PC-3 (cell line): ENCODE measurements around the gene PIGW.

ENCODE experiments used
- EZH2 ChIP-seq: fragments of 300-600 bp; sonication (generic); IDR thresholded peaks from one replicate; pipeline ENCODE4 v1.6.1; 2017; ENCODE audit warnings: antibody characterized with exemption, mild to moderate bottlenecking, low read length; ENCODE audit not compliant: unreplicated experiment
- EZH2phosphoT487 ChIP-seq: fragments of 300-600 bp; sonication (generic); IDR thresholded peaks from 2 replicates; pipeline ENCODE4 v1.6.1; 2018; ENCODE audit warnings: mild to moderate bottlenecking, antibody characterized with exemption, low read length, borderline replicate concordance
- TF ChIP-seq, protein P1 (sequence below): fragments of 300-600 bp; sonication (generic); conservative IDR thresholded peaks from 2 replicates; pipeline ENCODE4 v1.5.1; 2017; ENCODE audit warnings: antibody characterized with exemption, low read depth, mild to moderate bottlenecking, low read length

DNA sequence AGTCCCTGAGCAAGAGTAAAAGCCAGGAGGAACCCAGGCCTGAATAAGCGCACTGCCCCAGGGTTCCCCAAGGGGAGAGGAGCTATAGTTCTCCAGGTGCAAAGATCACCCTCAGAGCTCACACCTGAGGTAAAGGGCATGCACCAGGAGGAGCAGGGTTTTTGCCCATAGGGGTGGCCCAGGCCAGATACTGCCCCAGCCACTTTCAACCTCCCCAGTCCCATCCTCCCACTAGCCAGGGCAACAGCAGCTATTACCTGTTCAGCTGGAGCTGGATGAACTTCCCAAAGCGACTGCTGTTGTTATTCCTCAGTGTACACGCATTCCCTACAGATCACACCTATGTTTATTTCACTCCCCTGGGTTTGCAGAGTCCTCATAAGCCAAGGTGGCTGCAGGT is 19.9 kb upstream of the PIGW start:
- TF ChIP-seq, protein P1, sequence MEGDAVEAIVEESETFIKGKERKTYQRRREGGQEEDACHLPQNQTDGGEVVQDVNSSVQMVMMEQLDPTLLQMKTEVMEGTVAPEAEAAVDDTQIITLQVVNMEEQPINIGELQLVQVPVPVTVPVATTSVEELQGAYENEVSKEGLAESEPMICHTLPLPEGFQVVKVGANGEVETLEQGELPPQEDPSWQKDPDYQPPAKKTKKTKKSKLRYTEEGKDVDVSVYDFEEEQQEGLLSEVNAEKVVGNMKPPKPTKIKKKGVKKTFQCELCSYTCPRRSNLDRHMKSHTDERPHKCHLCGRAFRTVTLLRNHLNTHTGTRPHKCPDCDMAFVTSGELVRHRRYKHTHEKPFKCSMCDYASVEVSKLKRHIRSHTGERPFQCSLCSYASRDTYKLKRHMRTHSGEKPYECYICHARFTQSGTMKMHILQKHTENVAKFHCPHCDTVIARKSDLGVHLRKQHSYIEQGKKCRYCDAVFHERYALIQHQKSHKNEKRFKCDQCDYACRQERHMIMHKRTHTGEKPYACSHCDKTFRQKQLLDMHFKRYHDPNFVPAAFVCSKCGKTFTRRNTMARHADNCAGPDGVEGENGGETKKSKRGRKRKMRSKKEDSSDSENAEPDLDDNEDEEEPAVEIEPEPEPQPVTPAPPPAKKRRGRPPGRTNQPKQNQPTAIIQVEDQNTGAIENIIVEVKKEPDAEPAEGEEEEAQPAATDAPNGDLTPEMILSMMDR: no peak
- no peak for TF ChIP-seq EZH2
- no peak for TF ChIP-seq EZH2phosphoT487
